HEK293 (cell line): Measurements from ENCODE around the gene CABS1.

Source experiments
- CTCF ChIA-PET: fragments of 350-600 bp; formaldehyde crosslinking; extraction: SDS; loops from one replicate; lab custom pipeline; 2021; ENCODE audit warnings: antibody characterized with exemption; lab: Yijun Ruan, JAX
- POLR2A ChIA-PET: fragments of 300-600 bp; formaldehyde crosslinking; extraction: SDS; loops from one replicate; lab custom pipeline; 2020; ENCODE audit warnings: antibody characterized with exemption, inconsistent platforms; lab: Yijun Ruan, JAX
- H3K27ac ChIP-seq: fragments of 200-500 bp; sonication (Bioruptor generic); 2 replicates; pipeline ENCODE4 v1.5.1; 2014; ENCODE audit warnings: low read depth, low read length, control low read depth, inconsistent platforms; ENCODE audit errors: extremely low read depth
- H3K36me3 ChIP-seq, 2 experiments: fragments of 200-500 bp in 1 of 2; sonication (Bioruptor generic) in 1 of 2; 1 replicate in 1 of 2; 2 replicates in 1 of 2; pipeline ENCODE4 v1.5.1; 2014 to 2017; ENCODE audit warnings: inconsistent platforms in 2 of 2, low read length in 2 of 2; ENCODE audit not compliant: control insufficient read depth in 2 of 2, insufficient read depth in 1 of 2
- H3K4me1 ChIP-seq: fragments of 200-500 bp; sonication (Bioruptor generic); 2 replicates; pipeline ENCODE4 v1.5.1; 2014; ENCODE audit warnings: mild to moderate bottlenecking, low read length, inconsistent platforms; ENCODE audit not compliant: control insufficient read depth, insufficient read depth
- H3K4me3 ChIP-seq: 2 replicates; pipeline ENCODE4 v1.5.1; 2011; ENCODE audit warnings: low read depth, mild to moderate bottlenecking, control low read depth, low read length, moderate library complexity
- H3K9me3 ChIP-seq: fragments of 200-500 bp; sonication (Bioruptor generic); 2 replicates; pipeline ENCODE4 v1.5.1; 2014; ENCODE audit warnings: low read depth, low read length, inconsistent platforms; ENCODE audit not compliant: control insufficient read depth, insufficient read depth
- GLI4 ChIP-seq: fragments of 450-650 bp; formaldehyde crosslinking; IDR thresholded peaks from 2 replicates; pipeline ENCODE4 v1.5.1; 2016; ENCODE audit warnings: missing biosample characterization, missing genetic modification characterization
- HOXC10 ChIP-seq: sonication (generic); formaldehyde crosslinking; IDR thresholded peaks from 2 replicates; pipeline ENCODE4 v1.8.1; 2023; ENCODE audit warnings: mild to moderate bottlenecking, missing genetic modification reagents
- KLF9 ChIP-seq: fragments of 450-650 bp; formaldehyde crosslinking; IDR thresholded peaks from 2 replicates; pipeline ENCODE4 v1.5.1; 2016; ENCODE audit warnings: missing biosample characterization, missing genetic modification characterization, low read depth
- SCRT2 ChIP-seq: fragments of 450-650 bp; formaldehyde crosslinking; IDR thresholded peaks from 2 replicates; pipeline ENCODE4 v1.5.1; 2016; ENCODE audit warnings: missing biosample characterization, missing genetic modification characterization
- TRIM28 ChIP-seq: IDR thresholded peaks from 2 replicates; pipeline ENCODE4 v1.6.1; 2011; ENCODE audit warnings: low read length, control low read depth, borderline replicate concordance
- ZFP37 ChIP-seq: fragments of 450-650 bp; formaldehyde crosslinking; IDR thresholded peaks from 2 replicates; pipeline ENCODE4 v1.5.1; 2016; ENCODE audit warnings: missing biosample characterization, missing genetic modification characterization
- ZNF132 ChIP-seq: fragments of 450-650 bp; formaldehyde crosslinking; IDR thresholded peaks from 2 replicates; pipeline ENCODE4 v1.5.1; 2017; ENCODE audit warnings: missing biosample characterization, missing genetic modification characterization, borderline replicate concordance
- ZNF155 ChIP-seq: fragments of 450-650 bp; formaldehyde crosslinking; IDR thresholded peaks from 2 replicates; pipeline ENCODE4 v1.5.1; 2016; ENCODE audit warnings: missing biosample characterization, missing genetic modification characterization
- ZNF19 ChIP-seq: fragments of 450-650 bp; formaldehyde crosslinking; IDR thresholded peaks from 2 replicates; pipeline ENCODE4; 2016; ENCODE audit warnings: missing biosample characterization, missing genetic modification characterization, low read depth
- ZNF26 ChIP-seq: fragments of 450-650 bp; formaldehyde crosslinking; IDR thresholded peaks from 2 replicates; pipeline ENCODE4 v1.5.1; 2016; ENCODE audit warnings: missing biosample characterization, missing genetic modification characterization
- ZNF354C ChIP-seq: fragments of 450-650 bp; formaldehyde crosslinking; IDR thresholded peaks from 2 replicates; pipeline ENCODE4 v1.5.1; 2016; ENCODE audit warnings: missing biosample characterization, missing genetic modification characterization, low read depth, borderline replicate concordance
- ZNF366 ChIP-seq: fragments of 450-650 bp; formaldehyde crosslinking; conservative IDR thresholded peaks from 2 replicates; pipeline ENCODE4 v1.5.1; 2016; ENCODE audit warnings: missing biosample characterization, missing genetic modification characterization
- ZNF394 ChIP-seq: fragments of 450-650 bp; formaldehyde crosslinking; IDR thresholded peaks from 2 replicates; pipeline ENCODE4 v1.5.1; 2016; ENCODE audit warnings: missing biosample characterization, missing genetic modification characterization, mild to moderate bottlenecking, moderate library complexity, borderline replicate concordance
- ZNF510 ChIP-seq: fragments of 450-650 bp; formaldehyde crosslinking; IDR thresholded peaks from 2 replicates; pipeline ENCODE4 v1.5.1; 2018; ENCODE audit warnings: mild to moderate bottlenecking, missing genetic modification characterization, missing biosample characterization; ENCODE audit not compliant: insufficient replicate concordance
- ZNF518A ChIP-seq: fragments of 450-650 bp; formaldehyde crosslinking; conservative IDR thresholded peaks from 2 replicates; pipeline ENCODE4 v1.5.1; 2016; ENCODE audit warnings: low read depth, missing biosample characterization, missing genetic modification characterization
- ZNF529 ChIP-seq: fragments of 450-650 bp; formaldehyde crosslinking; IDR thresholded peaks from 2 replicates; pipeline ENCODE4 v1.5.1; 2017; ENCODE audit warnings: missing genetic modification characterization, missing biosample characterization; ENCODE audit not compliant: insufficient replicate concordance
- ZNF785 ChIP-seq: fragments of 450-650 bp; formaldehyde crosslinking; IDR thresholded peaks from 2 replicates; pipeline ENCODE4 v1.5.1; 2016; ENCODE audit warnings: missing biosample characterization, missing genetic modification characterization
- ZSCAN30 ChIP-seq: fragments of 450-650 bp; IDR thresholded peaks from 2 replicates; pipeline ENCODE4 v1.5.1; 2018; ENCODE audit warnings: missing biosample characterization, mild to moderate bottlenecking, missing genetic modification characterization, moderate library complexity
- TF ChIP-seq, protein P1 (sequence below): fragments of 450-650 bp; formaldehyde crosslinking; IDR thresholded peaks from 2 replicates; pipeline ENCODE4 v1.5.1; 2016; ENCODE audit warnings: missing biosample characterization, missing genetic modification characterization

CABS1 gene

DNA sequence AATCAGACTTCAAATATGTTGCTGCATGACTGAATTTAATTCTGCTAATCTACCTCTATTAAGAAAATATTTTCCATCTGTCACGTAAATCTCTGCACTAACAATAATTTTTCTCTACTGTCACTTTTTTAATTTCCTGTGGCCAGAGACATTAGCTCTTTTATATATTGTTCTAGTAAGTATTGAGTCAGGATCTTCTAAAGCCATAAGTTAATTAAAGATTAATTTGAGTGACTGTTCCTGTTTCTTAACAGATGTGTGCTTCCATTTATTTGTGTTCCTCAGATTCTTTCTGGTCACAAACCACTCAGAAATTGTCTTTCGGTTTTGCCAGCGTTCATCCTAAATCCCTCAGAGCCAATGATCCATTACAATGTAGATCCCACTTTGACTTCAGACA lies 45.8 kb downstream of the CABS1 start:
- TF ChIP-seq, protein P1, sequence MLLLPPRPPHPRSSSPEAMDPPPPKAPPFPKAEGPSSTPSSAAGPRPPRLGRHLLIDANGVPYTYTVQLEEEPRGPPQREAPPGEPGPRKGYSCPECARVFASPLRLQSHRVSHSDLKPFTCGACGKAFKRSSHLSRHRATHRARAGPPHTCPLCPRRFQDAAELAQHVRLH, result no peak
- TF ChIP-seq ZSCAN30 (tag by site-specific recombination) (no peak), SCRT2 (tag by site-specific recombination) (no peak), ZNF518A (tag by site-specific recombination) (no peak), ZNF19 (tag by site-specific recombination) (no peak), ZNF26 (tag by site-specific recombination) (no peak), ZNF366 (tag by site-specific recombination) (no peak)

DNA sequence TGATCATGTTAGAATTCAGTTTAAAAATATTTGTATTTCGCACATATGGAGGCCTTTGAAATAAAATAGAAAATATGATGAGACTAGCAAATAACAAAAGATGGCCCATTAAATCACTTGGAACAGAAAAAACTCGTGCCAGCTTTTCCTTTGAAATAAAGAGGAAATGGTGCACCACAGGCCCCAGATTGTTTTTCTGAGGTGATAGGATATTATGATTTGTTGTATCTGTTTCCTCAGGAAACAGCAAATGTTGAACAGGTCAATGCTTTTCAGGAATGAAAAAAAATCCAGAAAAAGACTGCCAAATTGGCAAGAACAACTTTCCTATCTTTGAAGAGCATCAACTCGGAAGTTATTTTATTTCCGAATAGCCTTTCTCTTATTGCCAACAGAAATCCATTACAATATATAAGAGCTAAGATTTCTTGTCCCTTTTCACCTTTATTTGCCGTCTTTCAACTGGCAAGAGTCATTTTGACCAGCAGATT lies 48.0 kb downstream of the CABS1 start, which contains the start of gene SMR3B:
Gene SMR3B (plus strand): TSS at position 441 of the 491 bp plus-strand sequence. CDS start 1,380 bp downstream, outside the sequence.
- Histone ChIP-seq H3K4me3 (no peak within 1 kb of the TSS), H3K36me3 (no peaks in the 10 kb centered on the region), H3K27ac (no peak within 1 kb of the TSS), H3K4me1 (no peaks in the 10 kb centered on the region), H3K9me3 (no peaks in the 10 kb centered on the region)
- TF ChIP-seq ZFP37 (tag by site-specific recombination), result no peak
- no peak for TF ChIP-seq KLF9
- TF ChIP-seq ZNF354C (tag by site-specific recombination), result no peak
- no peak for TF ChIP-seq ZNF510 (tag by site-specific recombination)
- no peak for TF ChIP-seq HOXC10 (CRISPR knock-in tag)
- TF ChIP-seq TRIM28, result no peak
- TF ChIP-seq ZNF785 (tag by site-specific recombination), result no peak
- TF ChIP-seq ZNF155 (tag by site-specific recombination), result no peak
- TF ChIP-seq ZNF132, result no peak
- TF ChIP-seq GLI4 (tag by site-specific recombination), result no peak
- TF ChIP-seq ZNF518A (tag by site-specific recombination), result no peak
- no peak for TF ChIP-seq ZNF394 (tag by site-specific recombination)
- no peak for TF ChIP-seq ZNF529 (tag by site-specific recombination)
- ChIA-PET POLR2A (no interaction called here), CTCF (no interaction called here)

More for the DNA sequence above, 45.8 kb downstream of the CABS1 start:
- H3K9me3 ChIP-seq, result no peaks in the 10 kb centered on the region
- H3K27ac ChIP-seq, result no peak overlapping the region
- no peaks in the 10 kb centered on the region for H3K4me1 ChIP-seq
- H3K4me3 ChIP-seq, result no peak overlapping the region
- CTCF ChIA-PET, result no interaction called here
- no peaks in the 10 kb centered on the region for H3K36me3 ChIP-seq
- POLR2A ChIA-PET, result no interaction called here
